Measurements from ENCODE around the gene PCDH15.

The PCDH15 gene

DNA sequence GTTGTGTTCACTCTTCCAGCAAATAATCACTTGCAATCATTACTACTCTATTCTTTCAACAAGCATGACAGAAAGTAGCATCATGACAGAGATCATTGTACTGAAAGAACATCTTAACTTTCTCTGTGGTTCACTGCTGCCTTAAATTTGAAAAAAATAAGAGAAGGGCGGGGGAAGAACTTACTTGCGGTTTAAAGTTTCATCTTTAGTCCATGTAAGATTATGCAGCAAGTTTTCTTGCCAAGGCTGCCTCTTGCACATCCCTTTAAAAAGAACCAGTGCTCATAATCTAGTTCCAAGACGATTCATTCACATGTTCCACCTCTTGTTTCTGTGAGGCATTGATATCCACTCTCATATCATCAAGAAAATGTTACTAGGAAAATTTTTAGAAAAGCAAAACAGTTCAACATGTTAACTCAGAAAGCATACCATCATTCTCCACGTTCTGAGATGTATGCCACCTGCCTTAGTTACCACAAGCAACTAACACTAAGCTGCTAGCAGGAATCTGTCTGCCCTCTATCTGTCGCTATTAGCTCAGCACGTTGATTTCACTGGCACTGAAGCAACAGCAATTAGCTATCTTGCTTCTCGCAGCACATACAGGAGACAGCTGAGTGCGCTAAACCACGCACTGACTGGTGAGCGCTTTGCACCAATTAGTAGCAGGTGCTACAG lies at the start of gene PCDH15:
Gene PCDH15, minus strand, starts transcription at position 491 of the 681 bp plus-strand sequence. CDS start 136,969 bp downstream, outside the sequence.
- TF ChIP-seq ZNF274 (IDR thresholded peaks at IDR 0.05; ENCODE audit: low read depth, low read length) = no peak
- no peak within 1 kb of the TSS for H3K4me3 ChIP-seq (ENCODE audit: low read length)

DNA sequence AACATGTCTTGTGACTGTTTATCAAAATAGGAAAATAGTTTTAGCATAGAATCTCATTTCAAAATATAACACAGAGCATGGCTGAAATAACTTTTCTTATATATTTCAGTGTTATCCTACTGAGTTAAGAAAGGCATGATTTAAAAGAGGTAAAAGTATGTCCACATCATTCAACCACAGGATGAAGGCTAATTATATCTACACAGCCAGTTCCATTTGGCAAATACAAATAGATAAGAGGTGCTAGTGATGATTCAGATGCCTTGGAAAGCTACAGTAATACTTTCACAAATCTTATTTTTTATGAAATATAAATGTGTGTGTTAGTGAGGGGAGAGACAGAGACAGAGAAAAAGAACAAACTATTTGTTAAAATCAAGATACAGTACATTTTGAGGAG lies 42.9 kb upstream of the PCDH15 start:
- no peak overlapping the region for H3K4me3 ChIP-seq (ENCODE audit: low read length)
- TF ChIP-seq ZNF274 (IDR thresholded peaks at IDR 0.05; ENCODE audit: low read depth, low read length) = no peak

DNA sequence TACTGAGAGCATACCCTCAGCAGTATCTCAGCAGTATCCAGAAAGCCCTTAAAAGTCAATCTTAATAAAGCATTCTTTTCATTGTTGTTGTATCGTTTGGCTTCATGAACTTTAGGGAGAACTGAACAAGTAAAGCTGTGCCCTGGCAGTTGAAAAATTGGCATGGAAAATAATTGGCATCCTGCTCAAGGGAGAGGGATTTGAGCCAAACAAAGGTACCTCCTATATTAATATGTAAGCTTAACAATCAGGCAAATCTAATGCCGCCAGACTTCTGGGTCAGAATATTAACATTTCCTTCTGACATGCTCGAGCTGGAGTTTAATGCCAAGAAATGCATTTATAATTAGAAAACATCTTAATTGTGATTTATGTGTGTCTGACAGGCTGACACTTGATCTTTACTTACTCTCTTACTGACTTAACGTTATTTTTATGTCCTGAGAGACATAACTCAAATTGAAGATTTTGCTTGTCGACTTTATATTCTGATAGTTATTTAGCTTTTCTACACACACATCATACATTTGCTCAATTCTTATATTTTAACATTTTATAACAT lies 42.1 kb upstream of the PCDH15 start:
- TF ChIP-seq ZNF274 (IDR thresholded peaks at IDR 0.05; ENCODE audit: low read depth, low read length) = no peak
- no peak overlapping the region for H3K4me3 ChIP-seq (ENCODE audit: low read length)

DNA sequence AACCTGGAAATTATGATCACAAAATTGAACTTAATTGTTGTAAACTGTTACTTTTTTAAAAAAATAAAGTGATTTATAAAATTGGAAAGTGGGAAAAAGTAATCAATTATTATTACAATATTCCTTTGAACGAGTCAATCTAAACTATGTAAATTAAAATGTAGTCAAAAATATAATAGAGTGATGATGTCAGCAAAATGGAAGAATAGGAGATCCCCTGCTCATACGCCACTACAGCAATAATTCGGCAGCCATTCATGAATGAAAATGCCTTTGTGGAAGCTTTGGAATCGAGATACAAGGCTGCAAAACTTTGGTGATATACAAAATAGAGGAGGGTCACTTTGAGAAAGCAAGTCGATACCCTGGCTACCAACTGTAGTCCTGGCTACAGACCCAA lies 36.4 kb upstream of the PCDH15 start:
- H3K4me3 ChIP-seq (ENCODE audit: low read length) = no peak overlapping the region
- TF ChIP-seq ZNF274 (IDR thresholded peaks at IDR 0.05; ENCODE audit: low read depth, low read length) = no peak

DNA sequence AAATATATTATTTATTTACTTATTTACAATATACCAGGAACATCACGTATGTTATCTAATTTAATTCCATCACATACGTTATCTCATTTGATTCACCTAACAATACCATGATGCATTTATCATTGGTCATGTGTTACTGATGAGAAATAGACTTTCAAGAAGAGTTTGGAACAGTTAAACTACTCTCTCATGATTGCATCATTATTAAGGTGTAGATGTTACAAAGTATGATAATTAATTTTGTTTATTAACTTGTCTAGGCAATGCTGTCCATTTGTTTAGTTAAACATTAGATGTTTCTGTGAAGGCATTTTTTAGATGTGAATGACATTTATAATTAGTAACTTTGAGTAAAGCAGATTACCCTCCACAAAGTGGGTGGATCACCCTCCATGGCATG lies 32.0 kb upstream of the PCDH15 start:
- TF ChIP-seq ZNF274 (IDR thresholded peaks at IDR 0.05; ENCODE audit: low read depth, low read length) = no peak

DNA sequence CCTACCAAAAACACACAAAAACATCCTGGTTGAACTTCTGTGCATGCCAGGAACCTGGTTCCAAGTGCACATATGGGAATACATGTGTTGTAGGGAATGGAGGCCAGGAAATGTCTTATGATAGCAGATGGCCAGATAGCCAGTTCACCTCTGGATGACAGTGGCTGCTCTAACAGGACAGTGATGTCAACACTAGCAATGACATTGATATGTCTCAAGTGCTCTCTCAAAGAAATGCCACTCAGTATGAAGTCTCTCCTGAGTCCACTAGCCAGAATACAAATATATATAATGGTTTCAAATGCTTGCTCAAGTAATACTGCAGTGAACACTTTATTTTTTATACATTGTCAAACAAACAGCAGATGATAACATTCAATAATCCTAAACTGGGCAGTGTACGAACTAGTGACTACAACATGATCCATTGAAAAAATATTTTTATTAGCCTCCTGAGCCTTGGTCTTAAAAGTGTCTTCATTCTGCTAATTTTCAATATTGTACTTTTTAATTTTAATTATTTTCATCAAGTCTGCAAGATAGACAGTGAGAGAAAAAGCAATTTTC lies 26.0 kb upstream of the PCDH15 start:
- TF ChIP-seq ZNF274 (IDR thresholded peaks at IDR 0.05; ENCODE audit: low read depth, low read length) = no peak

More for the DNA sequence above, 32.0 kb upstream of the PCDH15 start:
- H3K4me3 ChIP-seq (ENCODE audit: low read length) = no peak overlapping the region

DNA sequence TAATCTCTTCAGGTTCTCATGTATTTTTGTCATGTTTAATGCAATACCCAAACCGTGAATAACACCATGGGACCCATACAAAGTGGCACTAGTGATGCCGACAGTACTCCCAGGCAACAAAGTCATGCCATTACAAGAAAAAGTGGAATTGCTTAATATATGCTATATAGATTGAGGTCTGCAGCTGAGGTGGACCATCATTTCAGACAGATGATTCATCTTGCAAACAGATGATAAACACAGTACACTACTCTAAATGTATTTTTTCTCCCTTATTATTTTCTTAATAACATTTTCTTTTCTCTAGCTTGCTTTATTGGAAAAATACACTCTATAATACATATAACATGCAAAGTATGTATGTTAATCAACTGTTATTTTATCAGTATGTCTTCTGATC lies 14.6 kb upstream of the PCDH15 start:
- no peak for TF ChIP-seq ZNF274 (IDR thresholded peaks at IDR 0.05; ENCODE audit: low read depth, low read length)
- H3K4me3 ChIP-seq (ENCODE audit: low read length) = no peak overlapping the region

More for the DNA sequence above, 26.0 kb upstream of the PCDH15 start:
- H3K4me3 ChIP-seq (ENCODE audit: low read length) = no peak overlapping the region

DNA sequence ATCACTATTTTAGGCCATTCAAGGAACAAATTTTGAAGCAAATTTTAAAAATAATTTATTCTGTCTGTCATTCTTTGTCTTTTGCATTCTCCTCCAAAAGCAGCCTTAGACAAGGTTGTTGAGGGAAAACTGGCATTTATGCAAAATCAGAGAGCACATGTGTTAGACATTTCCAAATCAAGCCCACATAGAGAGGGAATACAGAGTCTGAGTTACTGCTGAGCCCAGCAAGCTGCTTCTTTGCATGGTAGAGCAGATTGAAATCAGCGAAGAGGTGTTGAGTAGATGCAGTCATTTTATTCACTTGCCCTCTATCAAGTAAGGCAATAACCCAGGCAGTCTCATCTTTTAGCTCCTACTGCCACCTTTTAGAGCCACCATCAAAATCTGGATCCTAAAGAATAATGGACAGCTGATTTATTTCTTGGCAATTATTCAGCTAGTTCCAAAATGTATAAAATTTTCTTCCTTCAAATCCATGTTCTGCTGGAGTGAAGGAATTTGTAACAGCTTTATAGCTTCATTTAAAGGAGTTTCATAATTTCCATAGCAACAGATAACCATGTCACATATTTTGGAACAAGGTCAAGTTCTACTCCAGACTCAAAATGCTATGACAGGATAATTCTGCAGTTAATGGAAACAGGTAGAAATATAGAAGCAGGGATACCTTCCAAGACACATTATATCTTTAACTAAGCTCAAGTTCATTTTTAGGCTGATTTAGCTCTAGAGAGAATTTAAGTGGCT lies 7.3 kb upstream of the PCDH15 start:
- no peak for TF ChIP-seq ZNF274 (IDR thresholded peaks at IDR 0.05; ENCODE audit: low read depth, low read length)
- no peak overlapping the region for H3K4me3 ChIP-seq (ENCODE audit: low read length)

DNA sequence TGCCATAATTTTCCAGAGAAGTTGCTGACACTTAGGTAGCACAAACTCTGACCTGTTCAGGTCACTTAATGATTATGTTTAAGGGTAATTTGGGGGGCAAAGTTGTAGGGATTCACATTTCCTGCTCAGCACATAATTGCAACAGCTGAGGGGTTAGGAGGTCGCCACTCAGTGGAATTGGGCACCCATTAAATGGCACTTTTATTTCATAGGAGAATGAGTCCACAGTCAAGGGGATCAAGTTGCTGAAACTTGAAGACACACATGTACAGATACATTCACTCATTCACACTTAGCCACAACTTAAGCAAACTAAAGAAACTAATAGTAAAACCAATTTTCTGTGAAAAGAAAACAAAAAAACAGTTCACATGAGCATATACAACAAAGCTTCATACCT lies 1.5 kb downstream of the PCDH15 start:
- no peak for TF ChIP-seq ZNF274 (IDR thresholded peaks at IDR 0.05; ENCODE audit: low read depth, low read length)

DNA sequence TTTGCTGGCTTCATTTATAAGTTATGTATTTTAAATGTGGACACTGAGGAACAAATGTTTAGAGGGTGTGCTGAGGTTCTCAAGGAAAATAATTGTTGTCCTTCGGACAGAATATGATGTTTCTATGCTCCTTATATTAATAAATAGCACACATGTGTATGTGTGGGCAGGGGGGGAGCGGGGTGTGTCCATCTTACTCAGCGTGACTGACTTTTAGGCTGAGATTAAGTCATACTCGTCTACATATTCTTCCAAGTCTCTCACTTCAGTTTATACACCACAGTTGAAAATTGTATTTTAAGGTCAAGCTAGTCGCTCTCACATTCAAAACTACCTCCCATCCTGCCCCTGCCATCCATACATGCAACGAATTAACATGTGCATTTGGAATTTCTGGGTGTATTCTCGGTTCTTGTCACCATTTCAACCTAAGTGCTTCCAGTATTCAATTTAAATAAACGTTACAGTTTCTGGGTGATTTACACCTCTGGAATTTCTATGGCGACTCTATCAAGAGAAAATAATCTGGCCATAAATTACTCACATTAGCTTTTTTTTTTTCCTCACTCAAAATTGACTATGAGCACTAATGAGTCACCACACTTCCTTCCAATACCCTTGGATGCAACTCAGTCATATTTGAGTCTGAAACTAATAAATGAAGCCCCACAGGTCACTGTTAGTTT lies 3.3 kb downstream of the PCDH15 start:
- TF ChIP-seq ZNF274 (IDR thresholded peaks at IDR 0.05; ENCODE audit: low read depth, low read length) = no peak
- no peak overlapping the region for H3K4me3 ChIP-seq (ENCODE audit: low read length)

More for the DNA sequence above, 1.5 kb downstream of the PCDH15 start:
- no peak overlapping the region for H3K4me3 ChIP-seq (ENCODE audit: low read length)

DNA sequence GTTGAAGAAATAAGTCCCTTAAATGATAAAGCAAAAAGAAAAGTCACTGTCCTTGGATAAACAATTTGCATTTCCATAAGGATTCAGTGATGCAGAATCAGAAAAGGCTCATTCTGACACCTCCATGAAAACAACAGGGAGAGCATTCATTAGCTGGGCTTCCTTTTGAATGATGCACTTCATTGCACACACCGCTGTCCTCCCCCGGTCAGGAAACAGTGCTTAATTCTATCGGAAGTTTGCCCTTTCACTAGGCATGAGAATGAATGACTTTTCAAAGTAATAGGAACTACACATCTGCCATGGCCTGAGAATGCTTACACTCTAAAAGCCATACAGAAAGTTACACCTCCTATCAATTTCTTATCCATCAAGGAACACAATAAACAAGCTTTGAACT lies 4.2 kb downstream of the PCDH15 start:
- TF ChIP-seq ZNF274 (IDR thresholded peaks at IDR 0.05; ENCODE audit: low read depth, low read length) = no peak
- no peak overlapping the region for H3K4me3 ChIP-seq (ENCODE audit: low read length)

DNA sequence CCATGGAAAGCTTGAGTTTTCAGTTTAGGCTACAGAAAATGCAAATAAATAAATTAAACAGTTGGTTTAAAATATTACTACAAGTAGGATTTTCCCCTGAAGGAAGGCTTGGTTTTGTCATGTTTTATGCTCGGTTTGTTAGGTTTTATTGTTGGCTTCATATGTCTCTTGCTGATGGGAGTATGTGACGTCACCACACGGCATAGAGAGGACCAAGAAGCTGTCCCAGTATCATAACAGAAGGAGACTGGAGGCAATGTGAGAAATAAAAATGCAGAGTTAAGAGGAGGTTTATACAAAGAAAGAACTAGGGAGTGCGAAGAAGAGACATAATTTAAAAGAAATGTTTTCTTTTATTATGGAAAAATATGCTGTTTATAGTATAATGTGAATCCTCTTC lies 24.4 kb downstream of the PCDH15 start:
- TF ChIP-seq ZNF274 (IDR thresholded peaks at IDR 0.05; ENCODE audit: low read depth, low read length) = no peak

DNA sequence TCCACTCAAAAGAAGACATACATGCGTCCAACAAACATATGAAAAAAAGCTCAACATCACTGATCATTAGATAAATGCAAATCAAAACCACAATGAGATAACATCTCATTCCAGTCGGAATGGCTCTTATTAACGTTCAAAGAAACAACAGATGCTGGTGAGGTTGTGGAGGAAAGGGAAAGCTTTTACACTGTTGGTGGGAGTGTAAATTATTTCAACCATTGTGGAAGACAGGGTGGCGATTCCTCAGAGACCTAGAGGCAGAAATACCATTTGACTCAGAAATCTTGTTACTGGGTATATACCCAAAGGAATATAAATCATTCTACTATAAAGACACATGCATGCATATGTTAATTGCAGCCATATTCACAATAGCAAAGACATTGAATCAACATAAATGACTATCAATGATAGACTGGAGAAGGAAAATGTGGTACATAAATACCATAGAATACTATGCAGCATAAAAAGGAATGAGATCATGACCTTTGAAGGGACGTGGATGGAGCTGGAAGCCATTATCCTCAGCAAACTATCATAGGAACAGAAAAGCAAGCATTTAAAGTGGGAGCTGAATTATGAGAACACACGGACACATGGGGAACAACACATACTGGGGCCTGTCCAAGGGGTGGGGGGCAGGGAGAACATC lies 28.4 kb downstream of the PCDH15 start:
- no peak overlapping the region for H3K4me3 ChIP-seq (ENCODE audit: low read length)
- no peak for TF ChIP-seq ZNF274 (IDR thresholded peaks at IDR 0.05; ENCODE audit: low read depth, low read length)

More for the DNA sequence above, 24.4 kb downstream of the PCDH15 start:
- H3K4me3 ChIP-seq (ENCODE audit: low read length) = no peak overlapping the region

DNA sequence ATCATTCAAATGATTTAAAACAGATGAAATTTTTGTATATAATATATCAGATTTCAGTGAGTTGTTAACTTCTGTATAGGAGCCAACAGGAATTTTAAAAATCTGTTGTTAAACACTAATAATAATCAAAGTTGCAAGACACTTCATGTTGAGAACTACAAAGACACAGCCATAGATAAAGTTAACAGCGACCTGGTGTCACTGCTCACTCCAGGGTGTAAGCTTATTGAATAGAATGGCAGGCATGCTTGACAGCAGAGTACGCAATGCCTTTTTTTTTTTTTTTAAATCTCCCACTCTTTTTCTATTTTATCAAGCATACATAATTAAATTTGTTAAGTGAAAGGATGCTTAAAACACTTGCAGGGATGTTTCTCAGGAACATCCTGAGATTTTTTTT lies 32.0 kb downstream of the PCDH15 start:
- H3K4me3 ChIP-seq (ENCODE audit: low read length) = no peak overlapping the region
- no peak for TF ChIP-seq ZNF274 (IDR thresholded peaks at IDR 0.05; ENCODE audit: low read depth, low read length)

Measured in GM08714 (cell line).